G401.6 (cell line): ENCODE measurements around the gene KRT7.

Source experiments
- FAIRE-seq: peaks from 2 replicates; lab custom pipeline; 2012; peaks lifted over from hg19 to GRCh38; lab: Jason Lieb, UNC

Gene KRT7

DNA sequence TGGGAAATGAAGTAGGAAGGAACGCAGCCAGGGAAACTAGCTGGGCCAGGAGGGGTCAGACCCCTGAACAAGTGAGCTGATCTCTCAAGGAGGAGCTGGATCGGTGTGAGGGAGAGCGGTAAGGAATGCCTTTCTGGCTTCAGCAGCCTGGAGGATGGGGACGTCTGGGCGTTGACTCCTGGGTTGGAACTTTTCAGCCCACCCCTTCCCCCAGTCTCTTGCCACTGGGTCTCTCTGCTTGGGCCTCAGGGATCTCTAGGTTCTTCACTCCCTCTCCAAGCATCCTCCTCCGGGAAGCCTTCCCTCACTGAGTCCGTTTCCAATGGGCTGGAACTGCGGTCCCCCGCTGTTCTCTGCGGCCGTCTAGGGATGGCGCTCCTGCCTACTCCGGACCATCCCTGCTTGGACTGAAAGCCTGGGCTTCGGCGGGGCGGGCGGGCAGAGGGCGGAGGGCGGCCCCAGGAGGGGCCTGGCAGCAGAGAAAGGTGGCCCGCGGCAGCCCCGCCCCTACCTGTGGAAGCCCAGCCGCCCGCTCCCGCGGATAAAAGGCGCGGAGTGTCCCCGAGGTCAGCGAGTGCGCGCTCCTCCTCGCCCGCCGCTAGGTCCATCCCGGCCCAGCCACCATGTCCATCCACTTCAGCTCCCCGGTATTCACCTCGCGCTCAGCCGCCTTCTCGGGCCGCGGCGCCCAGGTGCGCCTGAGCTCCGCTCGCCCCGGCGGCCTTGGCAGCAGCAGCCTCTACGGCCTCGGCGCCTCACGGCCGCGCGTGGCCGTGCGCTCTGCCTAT, at the start of gene KRT7:
Gene KRT7, plus strand, starts transcription at position 570 of the 788 bp plus-strand sequence. Its CDS starts 54 bp downstream, at position 624.
- FAIRE-seq: no peak

DNA sequence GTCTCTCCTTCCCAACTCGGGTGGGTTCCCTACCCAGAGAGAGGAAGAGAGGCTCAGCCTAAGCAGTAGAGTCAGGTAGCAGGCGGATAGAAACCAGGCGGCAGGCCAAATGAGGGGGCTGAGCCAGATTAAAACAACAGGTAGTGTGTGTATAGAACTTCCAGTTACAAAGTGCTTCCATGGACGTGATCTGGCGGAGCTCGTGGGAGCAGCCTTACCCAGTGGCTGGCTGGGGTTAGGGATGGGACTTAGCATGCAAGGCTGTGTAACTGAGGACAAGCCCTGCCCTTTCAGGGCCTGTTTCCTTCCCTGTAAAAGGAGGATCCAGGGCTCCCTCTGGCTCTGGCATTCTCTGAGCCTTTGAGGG, 49.5 kb upstream of the KRT7 start:
- no peak for FAIRE-seq

- FAIRE-seq: no peak
Measured at GRCh38 chr12:52183971-52184370, 49.1 kb upstream of the KRT7 start.

DNA sequence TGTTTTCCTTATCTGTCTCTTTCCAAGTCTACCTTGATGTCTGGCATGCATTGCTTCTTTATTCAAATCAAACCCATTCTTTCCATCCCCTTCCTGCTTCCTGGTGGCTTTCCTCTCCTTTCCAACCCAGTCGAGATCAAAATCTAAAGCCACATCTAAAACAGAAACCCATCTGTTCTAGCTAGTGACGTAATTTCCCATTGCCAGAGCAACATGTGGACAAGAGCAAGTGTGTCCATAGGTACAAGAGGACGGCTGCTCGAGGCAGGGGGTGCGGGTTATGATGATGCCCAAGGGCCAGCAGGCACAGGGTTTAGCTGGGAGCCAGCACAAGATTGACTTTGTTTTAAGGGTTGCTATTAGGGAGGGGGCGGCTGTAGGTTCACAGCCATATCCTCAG, 48.2 kb upstream of the KRT7 start:
- no peak for FAIRE-seq

- FAIRE-seq: no peak
Measured at GRCh38 chr12:52185400-52185967, 47.6 kb upstream of the KRT7 start.

DNA sequence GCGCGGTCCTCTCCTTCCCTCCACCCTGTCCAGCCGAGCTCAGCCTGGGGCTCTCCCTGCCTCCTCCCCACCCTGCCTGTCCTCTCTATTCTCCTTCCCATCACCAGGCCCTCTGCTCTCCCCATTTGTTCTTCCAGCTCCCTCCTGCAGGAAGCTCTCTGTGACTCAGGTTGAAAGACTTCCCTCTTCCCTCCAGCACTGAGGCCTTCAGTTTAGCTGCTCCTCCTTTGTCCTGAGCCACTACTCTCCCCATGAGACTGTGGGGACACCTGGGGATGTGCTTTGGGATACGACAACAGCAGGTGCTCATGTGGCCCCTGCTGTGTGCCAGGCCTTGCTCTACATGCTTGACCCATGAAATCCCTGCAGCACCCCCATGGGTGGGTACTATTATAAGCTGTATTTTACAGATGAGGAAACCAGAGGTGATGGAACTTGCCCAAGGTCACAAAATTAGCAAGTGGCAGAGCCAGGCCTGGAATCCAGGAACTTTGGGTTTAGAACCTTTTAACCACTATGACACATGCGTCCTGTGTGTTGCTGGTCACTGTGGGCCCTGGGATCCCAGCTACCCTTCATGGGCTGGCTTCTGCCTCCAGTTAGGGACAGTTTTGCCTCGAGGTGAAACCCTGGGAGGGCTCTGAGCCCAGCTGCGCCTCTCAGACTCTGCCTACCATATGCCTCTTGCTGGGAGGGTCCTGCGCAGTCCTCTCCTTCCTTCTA, 46.8 kb upstream of the KRT7 start:
- no peak for FAIRE-seq

DNA sequence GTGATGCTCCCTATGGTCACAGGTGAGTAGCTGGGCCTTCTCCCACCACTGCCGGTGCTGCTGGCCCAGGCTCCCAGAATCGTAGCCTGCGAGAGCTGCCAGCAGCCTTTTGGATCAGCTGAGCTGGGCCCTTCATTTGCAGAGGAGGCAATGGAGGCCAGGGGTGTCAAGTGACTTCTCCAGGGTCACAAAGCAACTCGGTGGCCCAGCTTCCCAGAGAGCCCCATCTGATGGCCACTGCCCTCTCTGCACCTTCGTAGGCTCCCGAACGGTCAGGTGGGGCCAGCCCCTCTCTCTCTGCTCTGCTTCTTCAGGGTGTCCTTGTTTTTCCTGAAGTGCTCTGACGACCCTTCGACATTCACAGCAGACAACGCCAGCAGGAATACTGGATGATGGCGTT, 45.8 kb upstream of the KRT7 start:
- FAIRE-seq: no peak

GRCh38 chr12:52187640-52188039, 45.4 kb upstream of the KRT7 start:
- no peak for FAIRE-seq

GRCh38 chr12:52188658-52189057, 44.4 kb upstream of the KRT7 start:
- FAIRE-seq: no peak

- no peak for FAIRE-seq
Measured at GRCh38 chr12:52189376-52190174, 43.5 kb upstream of the KRT7 start.

GRCh38 chr12:52190860-52191729, 41.9 kb upstream of the KRT7 start:
- no peak for FAIRE-seq

DNA sequence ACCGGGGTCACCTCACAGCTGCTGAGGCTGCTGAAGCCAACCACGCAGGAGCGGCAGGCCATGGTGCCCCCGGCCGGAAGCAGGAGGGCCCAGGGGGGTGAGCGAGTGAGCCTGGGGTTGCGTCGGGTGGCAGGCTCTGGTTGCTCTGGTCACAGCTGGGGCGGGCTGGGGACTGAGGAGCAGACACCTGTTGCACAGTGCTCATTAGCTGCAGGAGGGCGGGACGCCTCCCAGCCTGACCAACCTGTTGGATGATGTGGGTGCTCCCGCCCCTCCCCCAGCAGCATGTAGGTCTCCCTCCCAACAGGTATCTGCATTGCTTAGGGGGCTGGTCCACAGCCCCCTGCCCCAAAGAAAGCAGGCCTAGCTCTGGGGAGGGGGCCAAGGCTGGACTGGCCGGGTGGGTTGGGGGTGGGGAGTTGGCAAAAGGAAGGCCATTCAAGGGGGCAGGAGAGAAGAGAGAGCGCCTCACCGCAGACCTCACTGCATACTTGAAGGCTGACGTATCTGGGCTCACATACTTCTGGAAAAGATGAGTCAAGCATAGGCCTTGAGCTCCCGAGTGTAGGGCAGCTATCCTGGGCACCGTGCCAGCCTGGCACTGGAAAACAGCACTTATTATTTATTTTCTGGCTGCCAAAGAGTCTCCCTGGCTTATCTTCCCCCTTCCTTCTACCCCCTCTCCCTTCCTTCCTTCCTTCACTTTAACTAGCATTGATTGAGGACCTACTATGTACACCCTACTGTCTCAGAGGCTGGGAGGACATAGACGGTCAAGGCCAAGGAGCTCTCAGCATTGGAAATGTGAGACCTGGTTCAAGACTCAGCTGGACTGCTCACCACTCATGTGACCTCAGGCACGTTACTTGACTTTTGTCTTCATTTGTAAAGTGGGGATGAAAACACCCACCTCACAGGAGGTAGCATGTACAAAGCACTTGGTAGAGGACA, 40.9 kb upstream of the KRT7 start, which contains the start of gene KRT80:
Gene KRT80, minus strand, starts transcription at position 174 of the 951 bp plus-strand sequence. Its CDS starts 112 bp downstream, at position 62.
- no peak for FAIRE-seq

DNA sequence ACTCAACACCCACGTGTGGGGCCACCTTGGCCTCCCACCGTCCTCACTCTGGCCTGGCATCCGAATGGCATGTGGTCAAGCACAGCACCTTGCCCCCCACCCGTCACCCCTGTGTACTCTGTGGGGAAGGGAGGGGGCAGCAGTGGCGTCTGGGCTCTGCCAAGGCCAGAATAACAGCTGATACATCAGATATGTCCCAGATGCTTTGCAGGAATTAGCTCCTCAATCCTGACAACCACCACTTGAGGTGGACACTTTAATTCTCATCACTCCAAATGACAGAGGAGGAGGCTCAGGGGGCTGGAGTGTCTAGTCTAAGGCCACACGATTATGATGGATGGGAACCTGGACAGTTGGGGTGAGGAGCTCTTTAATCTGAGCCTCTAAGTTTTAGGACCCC, 39.5 kb upstream of the KRT7 start:
- no peak for FAIRE-seq

DNA sequence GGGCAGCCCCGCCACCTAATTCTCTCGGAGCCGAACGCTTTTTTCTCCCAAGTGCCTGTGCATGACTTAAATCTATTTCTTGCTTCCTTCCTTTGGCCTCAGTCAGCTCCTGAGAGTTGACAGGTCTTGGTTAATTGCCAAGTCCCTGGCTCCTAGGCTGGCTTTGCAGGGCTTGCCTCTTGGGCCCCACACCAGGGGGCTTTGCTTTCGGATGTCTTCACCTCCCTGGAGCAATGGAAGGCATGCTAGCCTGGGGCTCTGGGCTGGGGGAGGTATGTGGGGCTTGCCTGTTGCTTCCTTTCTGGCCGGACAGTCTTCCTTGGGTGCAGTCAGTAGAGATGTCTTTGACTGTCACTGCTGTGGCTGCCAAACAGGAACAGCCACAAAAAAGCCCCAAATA, 39.1 kb upstream of the KRT7 start:
- FAIRE-seq: no peak

DNA sequence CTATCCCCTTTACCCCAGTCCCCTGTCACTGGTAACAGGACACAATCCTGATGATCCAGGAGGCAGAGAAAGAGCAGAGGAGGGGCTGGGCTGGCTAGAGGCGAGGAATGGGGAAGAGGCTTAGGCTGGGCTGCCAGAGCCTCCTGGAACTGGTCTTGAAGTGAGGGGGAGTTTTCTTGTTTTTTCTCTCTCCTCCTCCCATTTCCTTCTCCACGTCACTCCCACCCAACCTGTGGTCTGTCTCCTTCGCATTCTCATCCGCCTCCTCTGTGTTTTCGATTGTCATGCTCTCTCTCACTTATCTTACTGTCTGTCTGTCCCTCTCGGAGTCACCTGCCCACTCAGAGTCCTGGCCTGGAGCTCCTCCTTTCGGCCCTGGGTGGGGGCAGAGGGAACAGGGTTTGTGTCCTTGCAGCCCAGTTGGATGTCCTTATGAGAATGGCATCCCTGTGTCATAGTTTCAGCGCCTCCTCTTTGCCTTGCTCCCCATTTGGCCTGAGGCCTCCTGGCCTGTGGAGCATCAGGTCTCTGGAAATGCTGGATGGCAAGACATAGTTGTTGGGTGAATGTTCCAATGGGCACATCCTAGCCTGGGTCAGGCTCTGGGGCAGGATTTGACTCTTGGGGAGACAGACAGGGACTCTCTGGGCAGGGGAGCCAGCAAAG, 37.8 kb upstream of the KRT7 start:
- FAIRE-seq: no peak

DNA sequence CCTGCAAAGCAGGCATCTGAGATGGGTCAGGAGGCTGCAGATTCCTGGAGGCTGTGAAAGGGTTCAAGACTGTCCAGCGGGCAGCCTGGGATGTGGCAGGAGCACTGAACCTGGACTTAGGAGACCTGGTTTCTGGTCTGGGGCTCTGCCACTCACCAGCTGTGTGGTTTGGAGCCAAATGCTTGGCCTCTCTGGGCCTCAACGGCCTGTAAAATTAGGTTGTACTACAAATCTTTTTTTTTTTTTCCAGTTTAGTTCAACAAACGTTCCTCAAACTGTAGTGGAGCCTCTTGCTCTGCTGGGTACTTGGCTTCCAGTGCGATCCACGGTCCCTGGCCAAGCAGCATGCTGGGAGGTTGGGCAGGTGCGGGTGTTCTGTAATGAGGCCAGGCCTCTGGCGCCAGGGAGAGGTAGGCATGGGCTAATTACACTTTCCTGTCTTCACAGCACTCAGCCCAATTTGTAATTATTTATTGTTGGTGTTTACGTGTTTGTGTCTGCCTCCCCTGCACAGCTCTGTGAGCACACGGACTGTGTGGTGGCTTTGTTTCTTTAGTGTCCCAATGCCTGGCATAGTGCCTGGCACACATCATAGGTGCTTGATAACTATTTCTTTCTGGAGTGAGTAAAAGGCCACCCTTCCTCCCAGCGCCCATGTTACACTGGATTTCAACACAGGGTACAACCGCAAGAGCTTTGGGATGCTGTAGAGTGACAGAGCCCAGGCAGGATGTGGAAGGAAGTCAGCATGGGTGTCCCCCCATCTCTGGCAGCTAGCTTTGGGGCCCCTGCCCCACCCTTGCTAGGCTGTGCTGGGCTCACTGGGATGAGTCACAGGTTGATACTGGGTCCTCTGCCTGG, 35.4 kb upstream of the KRT7 start:
- FAIRE-seq: no peak

- FAIRE-seq: no peak
Measured at GRCh38 chr12:52198454-52199215, 34.4 kb upstream of the KRT7 start.

GRCh38 chr12:52199294-52199919, 33.6 kb upstream of the KRT7 start:
- no peak for FAIRE-seq
